Measurements from ENCODE around the gene METRN.

DNA sequence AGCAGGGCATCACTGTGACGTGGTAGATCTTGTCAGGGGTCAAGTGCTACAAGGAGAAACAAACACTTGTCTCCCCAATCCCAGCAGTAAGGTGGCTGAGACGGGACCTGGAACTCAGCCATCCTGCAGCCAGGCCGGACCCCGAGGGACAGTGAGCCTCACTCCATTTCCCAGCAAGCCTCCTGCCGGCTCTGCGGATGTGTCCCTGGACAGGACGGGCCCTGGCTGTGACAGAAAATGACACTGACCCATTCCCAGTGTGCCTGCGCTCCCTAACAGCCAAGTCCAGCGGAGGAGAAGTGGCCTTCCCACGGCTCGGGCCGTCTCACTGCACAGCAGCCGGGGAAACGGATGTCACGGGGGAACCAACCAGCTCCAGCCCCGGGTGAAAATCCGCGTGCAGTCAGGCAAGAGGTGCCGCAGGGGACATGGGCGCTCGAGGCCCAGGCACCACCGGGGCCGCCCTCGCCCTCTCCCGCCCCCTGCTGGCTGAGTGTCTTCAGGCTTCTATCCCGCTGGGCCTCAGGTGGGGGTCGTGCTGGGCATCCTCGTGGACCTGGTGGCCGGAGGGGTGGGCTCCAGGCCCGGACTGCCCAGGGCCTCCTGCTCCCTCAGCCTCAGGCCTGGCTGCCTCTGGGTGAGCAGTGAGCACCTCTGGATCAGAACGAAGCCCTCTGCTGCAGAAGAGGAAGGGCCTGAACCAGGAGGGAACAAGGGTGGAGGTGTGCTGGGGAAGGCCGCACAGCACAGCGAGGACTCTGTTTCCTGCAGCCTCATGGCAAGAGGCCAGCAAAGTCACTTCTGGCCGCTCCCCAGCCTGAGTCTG, 18.7 kb downstream of the METRN start:
- TF ChIP-seq GATA3 (IDR thresholded peaks at IDR 0.05; ENCODE audit: low read depth, low read length) (no peak), GATA2 (IDR thresholded peaks at IDR 0.05; ENCODE audit: low read depth, low read length) (no peak)

Measured in SH-SY5Y (cell line).